HG03103 (cell line): ENCODE measurements around the gene SNX20.

Source experiments
- ATAC-seq: cut with Tn5 transposase; IDR thresholded peaks from one replicate; pipeline ENCODE4 v1.9.1; 2021; ENCODE audit warnings: low read depth; ENCODE audit not compliant: unreplicated experiment

Gene SNX20

GRCh38 chr16:50622643-50623369 is 58.3 kb downstream of the SNX20 start:
- no peak for ATAC-seq

GRCh38 chr16:50622029-50622428 is 59.1 kb downstream of the SNX20 start:
- no peak for ATAC-seq
